ENCODE measurements around the gene CAMKMT.

- TF ChIP-seq, protein P1, sequence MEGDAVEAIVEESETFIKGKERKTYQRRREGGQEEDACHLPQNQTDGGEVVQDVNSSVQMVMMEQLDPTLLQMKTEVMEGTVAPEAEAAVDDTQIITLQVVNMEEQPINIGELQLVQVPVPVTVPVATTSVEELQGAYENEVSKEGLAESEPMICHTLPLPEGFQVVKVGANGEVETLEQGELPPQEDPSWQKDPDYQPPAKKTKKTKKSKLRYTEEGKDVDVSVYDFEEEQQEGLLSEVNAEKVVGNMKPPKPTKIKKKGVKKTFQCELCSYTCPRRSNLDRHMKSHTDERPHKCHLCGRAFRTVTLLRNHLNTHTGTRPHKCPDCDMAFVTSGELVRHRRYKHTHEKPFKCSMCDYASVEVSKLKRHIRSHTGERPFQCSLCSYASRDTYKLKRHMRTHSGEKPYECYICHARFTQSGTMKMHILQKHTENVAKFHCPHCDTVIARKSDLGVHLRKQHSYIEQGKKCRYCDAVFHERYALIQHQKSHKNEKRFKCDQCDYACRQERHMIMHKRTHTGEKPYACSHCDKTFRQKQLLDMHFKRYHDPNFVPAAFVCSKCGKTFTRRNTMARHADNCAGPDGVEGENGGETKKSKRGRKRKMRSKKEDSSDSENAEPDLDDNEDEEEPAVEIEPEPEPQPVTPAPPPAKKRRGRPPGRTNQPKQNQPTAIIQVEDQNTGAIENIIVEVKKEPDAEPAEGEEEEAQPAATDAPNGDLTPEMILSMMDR (IDR thresholded peaks at IDR 0.05) = no peak
- TF ChIP-seq POLR2AphosphoS5 (IDR thresholded peaks at IDR 0.05) = no peak
- no peak for TF ChIP-seq POLR2A (IDR thresholded peaks at IDR 0.05)
- TF ChIP-seq EP300 (IDR thresholded peaks at IDR 0.05) = no peak
These were observed 33.0 kb upstream of the CAMKMT start for GRCh38 chr2:44328750-44329149.
